A549 (cell line): ENCODE results near the gene MCCC1. TPM values are rescaled to one million over a fixed set of nuclear protein-coding genes. Genes with fewer than 3 reads are reported as not detected.

Experiments
- ATAC-seq, 2 experiments: fragments of 200-7000 bp in 1 of 2; fragments of >200 bp in 1 of 2; cut with Nextera tagmentation in 1 of 2; cut with Tn5 transposase in 1 of 2; 3 replicates each; pipeline versions ENCODE4 v1.8.0 to v1.9.1; 2018 to 2020; ENCODE audit warnings: mild to moderate bottlenecking in 1 of 2, moderate library complexity in 1 of 2
- CTCF ChIA-PET: fragments of 300-600 bp; sonication (Branson Sonifier 250); formaldehyde crosslinking; extraction: SDS; loops from one replicate; lab custom pipeline; 2021; ENCODE audit warnings: antibody characterized with exemption, inconsistent platforms; lab: Yijun Ruan, JAX
- POLR2A ChIA-PET: fragments of 350-600 bp; formaldehyde crosslinking; extraction: SDS; loops from one replicate; lab custom pipeline; 2021; ENCODE audit warnings: antibody characterized with exemption, inconsistent platforms; lab: Yijun Ruan, JAX
- DNase-seq, 2 experiments: peaks; one replicate each; pipeline versions ENCODE4 v3.0.0 to v3.0.0-alpha.2; 2011 to 2016; ENCODE audit warnings: low read depth in 1 of 2, low spot score in 1 of 2
- FAIRE-seq: peaks from 2 replicates; lab custom pipeline; 2011; peaks lifted over from hg19 to GRCh38; lab: Jason Lieb, UNC
- H3K27ac ChIP-seq, 2 experiments: fragments of >200 bp; sonication (Bioruptor Twin); formaldehyde crosslinking; 3 replicates each; pipeline ENCODE4 v1.5.1; 2016 to 2017
- H3K4me1 ChIP-seq: fragments of >200 bp; sonication (Bioruptor Twin); formaldehyde crosslinking; 3 replicates; pipeline ENCODE4 v1.6.1; 2016
- H3K4me2 ChIP-seq: fragments of >200 bp; sonication (Bioruptor Twin); formaldehyde crosslinking; 3 replicates; pipeline ENCODE4 v1.6.1; 2016
- H3K4me3 ChIP-seq: fragments of >200 bp; sonication (Bioruptor Twin); formaldehyde crosslinking; 3 replicates; pipeline ENCODE4 v1.5.1; 2016
- H3K9me3 ChIP-seq: fragments of >200 bp; sonication (Bioruptor Twin); formaldehyde crosslinking; 3 replicates; pipeline ENCODE4 v1.6.1; 2016
- BCL3 ChIP-seq: fragments of >200 bp; sonication (Bioruptor Twin); formaldehyde crosslinking; IDR thresholded peaks from 3 replicates; pipeline ENCODE4 v1.6.1; 2016
- CBX8 ChIP-seq: fragments of 200-600 bp; sonication (generic); IDR thresholded peaks from 2 replicates; pipeline ENCODE4 v1.6.1; 2016
- CTCF ChIP-seq: fragments of >200 bp; sonication (Bioruptor Twin); formaldehyde crosslinking; IDR thresholded peaks from 3 replicates; pipeline ENCODE4 v1.5.1; 2016
- EHMT2 ChIP-seq: fragments of 200-600 bp; sonication (generic); IDR thresholded peaks from 2 replicates; pipeline ENCODE4 v1.6.1; 2016; ENCODE audit warnings: antibody characterized with exemption, low read depth, mild to moderate bottlenecking, moderate library complexity
- ELK1 ChIP-seq: fragments of 150-350 bp; IDR thresholded peaks from 2 replicates; pipeline ENCODE4 v1.6.1; 2014; ENCODE audit warnings: low read depth, mild to moderate bottlenecking, low read length
- EP300 ChIP-seq, 2 experiments: fragments of >200 bp; sonication (Bioruptor Twin); formaldehyde crosslinking; IDR thresholded peaks; 2 replicates in 1 of 2; 3 replicates in 1 of 2; pipeline ENCODE4 v1.6.1; 2016 to 2017
- HDAC2 ChIP-seq: fragments of 200-600 bp; sonication (generic); IDR thresholded peaks from 2 replicates; pipeline ENCODE4 v1.6.1; 2016
- KDM1A ChIP-seq: fragments of 200-600 bp; sonication (generic); IDR thresholded peaks from 2 replicates; pipeline ENCODE4 v1.6.1; 2016; ENCODE audit warnings: low read depth, mild to moderate bottlenecking
- MAZ ChIP-seq: fragments of 150-350 bp; IDR thresholded peaks from 2 replicates; pipeline ENCODE4 v1.6.1; 2014; ENCODE audit warnings: antibody characterized with exemption, low read depth, low read length, borderline replicate concordance
- MYC ChIP-seq: IDR thresholded peaks from 2 replicates; pipeline ENCODE4 v1.6.1; 2012; ENCODE audit warnings: mild to moderate bottlenecking, inconsistent platforms, low read length, improper control_type of control experiment, borderline replicate concordance
- NFE2L2 ChIP-seq: fragments of 150-350 bp; conservative IDR thresholded peaks from 2 replicates; pipeline ENCODE4 v1.6.1; 2014; ENCODE audit warnings: low read length
- RAD21 ChIP-seq, 2 experiments: fragments of >200 bp in 1 of 2; sonication (Bioruptor Twin) in 1 of 2; formaldehyde crosslinking in 1 of 2; IDR thresholded peaks in 1 of 2; conservative IDR thresholded peaks in 1 of 2; 2 replicates in 1 of 2; 3 replicates in 1 of 2; pipeline ENCODE4 v1.6.1; 2012 to 2018; ENCODE audit warnings: inconsistent platforms in 1 of 2
- USF2 ChIP-seq: fragments of 450-650 bp; IDR thresholded peaks from 2 replicates; pipeline ENCODE4 v1.6.1; 2014; ENCODE audit warnings: antibody characterized with exemption
- ZC3H11A ChIP-seq: fragments of 450-650 bp; IDR thresholded peaks from 2 replicates; pipeline ENCODE4 v1.6.1; 2014; ENCODE audit warnings: antibody characterized with exemption, mild to moderate bottlenecking
- ZFP36 ChIP-seq: fragments of 450-650 bp; IDR thresholded peaks from 2 replicates; pipeline ENCODE4 v1.6.1; 2014; ENCODE audit warnings: borderline replicate concordance; ENCODE audit not compliant: partially characterized antibody
- ZSCAN20 ChIP-seq: fragments of 250-450 bp; sonication (Bioruptor Pico); IDR thresholded peaks from 2 replicates; pipeline ENCODE4 v1.8.0; 2022; ENCODE audit warnings: mild to moderate bottlenecking, moderate library complexity
- WGBS: methylation state at CpG from one replicate; pipeline ENCODE4 v1.1.6; 2017; ENCODE audit errors: missing lambda C conversion rate; 5-methylcytosine and 5-hydroxymethylcytosine counted together
- polyA plus RNA-seq, 4 experiments: library from polyadenylated mRNA; depleted of rRNA in 3 of 4; stranded (reverse); fragments of >200 nt; fragmentation: RNase III in 1 of 4; extraction: RNeasy Plus Mini Kit Qiagen cat#74134 plus additional on column Dnase treatment in 1 of 4; gene quantifications; 2 replicates in 3 of 4; 3 replicates in 1 of 4; pipeline ENCODE4 v1.2.3, GENCODE V29; 2011 to 2017

Gene MCCC1
- polyA plus RNA-seq, 2 of the 4 experiments (the other 2 are of a cell fraction), result 11.8 to 12.4 TPM

GRCh38 chr3:183031826-183032225 lies 67.5 kb downstream of the MCCC1 start:
- TF ChIP-seq CBX8 (no peak), USF2 (no peak), MAZ (no peak)
- TF ChIP-seq, all 56 proteins: peak for 0
- no peak for ATAC-seq
- CTCF ChIA-PET, result interaction anchor here (0.6 to 1.2 kb wide), 2 partner anchors 11 to 194 kb away, joined by 3 to 5 read pairs; no protein-coding TSS in a partner anchor
- Histone ChIP-seq H3K4me3 (no peak overlapping the region), H3K27ac (no peak overlapping the region), H3K9me3 (no peaks in the 10 kb centered on the region), H3K4me1 (no peaks in the 10 kb centered on the region), H3K4me2 (no peak overlapping the region)
- no peak for DNase-seq
- POLR2A ChIA-PET, result no interaction called here
- WGBS, result 88% methylated on average over 1 of the region's 1 CpG
- FAIRE-seq, result no peak

GRCh38 chr3:183028416-183028815 lies 70.9 kb downstream of the MCCC1 start:
- no peak overlapping the region for H3K27ac ChIP-seq
- ChIA-PET POLR2A (no interaction called here), CTCF (interaction anchor here (1.1 kb wide), 1 partner anchor 15 kb away, joined by 3 read pairs; no protein-coding TSS in a partner anchor)
- TF ChIP-seq ELK1 (no peak), MYC (no peak), ZSCAN20 (CRISPR knock-in tag) (no peak)
- H3K9me3 ChIP-seq, result no peaks in the 10 kb centered on the region
- no peak overlapping the region for H3K4me3 ChIP-seq
- FAIRE-seq (no peak), DNase-seq (no peak), ATAC-seq (no peak)
- no peaks in the 10 kb centered on the region for H3K4me1 ChIP-seq
- H3K4me2 ChIP-seq, result no peak overlapping the region
- 55% methylated on average over 3 of the region's 3 CpGs for WGBS

- H3K4me1 ChIP-seq, result no peaks in the 10 kb centered on the region
- no peaks in the 10 kb centered on the region for H3K9me3 ChIP-seq
- DNase-seq (no peak), FAIRE-seq (no peak), ATAC-seq (no peak)
- CTCF ChIA-PET, result no interaction called here
- H3K4me2 ChIP-seq, result no peak overlapping the region
- no peak for TF ChIP-seq BCL3
- TF ChIP-seq EHMT2, result no peak
- TF ChIP-seq MAZ, result no peak
- TF ChIP-seq KDM1A, result no peak
- no peak for TF ChIP-seq RAD21 (conservative IDR thresholded peaks at IDR 0.05 in 1 of 2, IDR thresholded peaks at IDR 0.05 in 1 of 2)
- no peak for TF ChIP-seq ZFP36
- TF ChIP-seq, all 56 proteins: peak for 0
- WGBS, result 92% methylated on average over 1 of the region's 1 CpG
- POLR2A ChIA-PET, result no interaction called here
- H3K4me3 ChIP-seq, result no peak overlapping the region
- no peak overlapping the region for H3K27ac ChIP-seq
Measured at GRCh38 chr3:183027276-183027675, 72.0 kb downstream of the MCCC1 start.

GRCh38 chr3:183022936-183023516 lies 76.3 kb downstream of the MCCC1 start:
- DNase-seq (no peak), FAIRE-seq (no peak), ATAC-seq (no peak)
- no peak for TF ChIP-seq NFE2L2
- no peak for TF ChIP-seq RAD21 (conservative IDR thresholded peaks at IDR 0.05 in 1 of 2, IDR thresholded peaks at IDR 0.05 in 1 of 2)
- TF ChIP-seq EP300 (IDR thresholded peaks at IDR 0.05), result no peak
- TF ChIP-seq CTCF, result no peak
- TF ChIP-seq ZC3H11A, result no peak
- no peak for TF ChIP-seq USF2
- no peak for TF ChIP-seq HDAC2
- TF ChIP-seq MYC, result no peak
- ChIA-PET CTCF (no interaction called here), POLR2A (no interaction called here)
- no peak overlapping the region for H3K4me3 ChIP-seq
- no peak overlapping the region for H3K4me2 ChIP-seq
- WGBS, result 86% methylated on average over 3 of the region's 3 CpGs
- no peak overlapping the region for H3K27ac ChIP-seq
- no peaks in the 10 kb centered on the region for H3K4me1 ChIP-seq
- no peaks in the 10 kb centered on the region for H3K9me3 ChIP-seq
